ENCODE data around the gene ODAD4. TPM values are rescaled to one million over a fixed set of nuclear protein-coding genes. Genes with fewer than 3 reads are reported as not detected.

The ODAD4 gene
- total RNA-seq, 1 experiment from 2014 or later: 0.69 TPM

DNA sequence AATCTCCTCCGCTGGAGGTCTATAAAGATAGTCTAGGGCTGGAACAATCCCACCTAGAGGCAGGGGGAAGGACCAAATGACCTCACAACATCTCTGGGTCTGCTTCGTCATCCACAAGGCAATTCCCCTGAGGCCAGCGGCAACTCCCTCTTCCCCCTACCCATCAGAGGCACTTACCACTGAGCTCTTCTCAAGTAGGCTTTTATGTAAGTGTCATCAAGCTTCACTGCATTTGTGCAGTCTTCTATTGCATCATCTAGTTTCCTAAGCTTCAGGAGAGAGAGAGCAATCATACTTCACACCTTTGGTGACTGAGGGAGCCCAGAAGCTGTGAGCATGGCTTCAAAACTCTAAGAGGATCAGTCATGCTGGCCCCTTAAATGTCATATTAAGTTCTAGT is 57.2 kb downstream of the ODAD4 start:
- ChIA-PET POLR2A (no interaction called here), CTCF (no interaction called here)
- TF ChIP-seq, protein P1, sequence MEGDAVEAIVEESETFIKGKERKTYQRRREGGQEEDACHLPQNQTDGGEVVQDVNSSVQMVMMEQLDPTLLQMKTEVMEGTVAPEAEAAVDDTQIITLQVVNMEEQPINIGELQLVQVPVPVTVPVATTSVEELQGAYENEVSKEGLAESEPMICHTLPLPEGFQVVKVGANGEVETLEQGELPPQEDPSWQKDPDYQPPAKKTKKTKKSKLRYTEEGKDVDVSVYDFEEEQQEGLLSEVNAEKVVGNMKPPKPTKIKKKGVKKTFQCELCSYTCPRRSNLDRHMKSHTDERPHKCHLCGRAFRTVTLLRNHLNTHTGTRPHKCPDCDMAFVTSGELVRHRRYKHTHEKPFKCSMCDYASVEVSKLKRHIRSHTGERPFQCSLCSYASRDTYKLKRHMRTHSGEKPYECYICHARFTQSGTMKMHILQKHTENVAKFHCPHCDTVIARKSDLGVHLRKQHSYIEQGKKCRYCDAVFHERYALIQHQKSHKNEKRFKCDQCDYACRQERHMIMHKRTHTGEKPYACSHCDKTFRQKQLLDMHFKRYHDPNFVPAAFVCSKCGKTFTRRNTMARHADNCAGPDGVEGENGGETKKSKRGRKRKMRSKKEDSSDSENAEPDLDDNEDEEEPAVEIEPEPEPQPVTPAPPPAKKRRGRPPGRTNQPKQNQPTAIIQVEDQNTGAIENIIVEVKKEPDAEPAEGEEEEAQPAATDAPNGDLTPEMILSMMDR (IDR thresholded peaks at IDR 0.05): no peak
- TF ChIP-seq, protein P2, sequence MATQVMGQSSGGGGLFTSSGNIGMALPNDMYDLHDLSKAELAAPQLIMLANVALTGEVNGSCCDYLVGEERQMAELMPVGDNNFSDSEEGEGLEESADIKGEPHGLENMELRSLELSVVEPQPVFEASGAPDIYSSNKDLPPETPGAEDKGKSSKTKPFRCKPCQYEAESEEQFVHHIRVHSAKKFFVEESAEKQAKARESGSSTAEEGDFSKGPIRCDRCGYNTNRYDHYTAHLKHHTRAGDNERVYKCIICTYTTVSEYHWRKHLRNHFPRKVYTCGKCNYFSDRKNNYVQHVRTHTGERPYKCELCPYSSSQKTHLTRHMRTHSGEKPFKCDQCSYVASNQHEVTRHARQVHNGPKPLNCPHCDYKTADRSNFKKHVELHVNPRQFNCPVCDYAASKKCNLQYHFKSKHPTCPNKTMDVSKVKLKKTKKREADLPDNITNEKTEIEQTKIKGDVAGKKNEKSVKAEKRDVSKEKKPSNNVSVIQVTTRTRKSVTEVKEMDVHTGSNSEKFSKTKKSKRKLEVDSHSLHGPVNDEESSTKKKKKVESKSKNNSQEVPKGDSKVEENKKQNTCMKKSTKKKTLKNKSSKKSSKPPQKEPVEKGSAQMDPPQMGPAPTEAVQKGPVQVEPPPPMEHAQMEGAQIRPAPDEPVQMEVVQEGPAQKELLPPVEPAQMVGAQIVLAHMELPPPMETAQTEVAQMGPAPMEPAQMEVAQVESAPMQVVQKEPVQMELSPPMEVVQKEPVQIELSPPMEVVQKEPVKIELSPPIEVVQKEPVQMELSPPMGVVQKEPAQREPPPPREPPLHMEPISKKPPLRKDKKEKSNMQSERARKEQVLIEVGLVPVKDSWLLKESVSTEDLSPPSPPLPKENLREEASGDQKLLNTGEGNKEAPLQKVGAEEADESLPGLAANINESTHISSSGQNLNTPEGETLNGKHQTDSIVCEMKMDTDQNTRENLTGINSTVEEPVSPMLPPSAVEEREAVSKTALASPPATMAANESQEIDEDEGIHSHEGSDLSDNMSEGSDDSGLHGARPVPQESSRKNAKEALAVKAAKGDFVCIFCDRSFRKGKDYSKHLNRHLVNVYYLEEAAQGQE (IDR thresholded peaks at IDR 0.05; ENCODE audit: insufficient read depth in 1 of 2, low read depth in 2 of 2, low read length in 1 of 2): no peak
- TF ChIP-seq SIN3A (IDR thresholded peaks at IDR 0.05; ENCODE audit: borderline replicate concordance, insufficient read depth, low read depth, low read length): no peak
- no peak for TF ChIP-seq TCF7L2 (IDR thresholded peaks at IDR 0.05; ENCODE audit: low read depth, low read length)
- TF ChIP-seq POLR2AphosphoS5 (IDR thresholded peaks at IDR 0.05; ENCODE audit: low read depth, low read length): no peak
- Histone ChIP-seq H3K27me3 (ENCODE audit: control insufficient read depth, insufficient read depth, low read length) (no peaks in the 10 kb centered on the region), H3K36me3 (ENCODE audit: control insufficient read depth, insufficient read depth, low read length) (peaks cover 9% of the 10 kb centered on the region), H3K4me3 (ENCODE audit: low read depth in 2 of 2, low read length in 2 of 2) (no peak overlapping the region), H3K9me3 (ENCODE audit: control insufficient read depth, insufficient read depth, low read depth, low read length) (no peaks in the 10 kb centered on the region), H3K4me1 (ENCODE audit: control insufficient read depth, insufficient read depth, low read length) (no peaks in the 10 kb centered on the region), H3K27ac (ENCODE audit: low read length) (no peak overlapping the region)
- BruUV-seq (replicated peaks): no TSS peak
- intact Hi-C loops (cut with micrococcal nuclease; ENCODE audit: unreplicated experiment) (no loop called here), in situ Hi-C loops (cut with HindIII; ENCODE audit: low pct_unique_long_range_greater_than_20kb, low sequenced_read_pairs) (no loop called here)
- ATAC-seq (no peak), DNase-seq (ENCODE audit: low read depth, low spot score) (no peak)

DNA sequence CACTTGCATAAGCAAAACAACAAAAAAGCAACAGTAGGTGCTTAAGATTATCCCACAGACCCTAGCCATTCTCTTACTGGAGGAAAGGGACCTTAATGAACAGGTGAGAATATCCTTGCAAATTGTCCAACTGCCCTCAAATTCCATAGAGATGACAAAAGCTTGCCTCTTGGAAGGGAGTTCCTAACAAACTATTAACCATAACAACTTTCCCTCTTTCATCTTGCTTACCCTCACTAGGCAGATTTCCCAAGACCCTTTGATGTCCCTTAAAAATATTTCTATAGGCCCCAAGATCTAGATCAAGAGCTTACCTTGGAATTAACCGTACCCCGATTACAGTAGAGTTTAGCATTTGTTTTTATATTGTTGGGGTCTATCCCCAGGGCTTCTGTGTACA is 58.0 kb downstream of the ODAD4 start:
- DNase-seq (ENCODE audit: low read depth, low spot score) (no peak), ATAC-seq (no peak)
- BruUV-seq (replicated peaks): no TSS peak
- Histone ChIP-seq H3K4me1 (ENCODE audit: control insufficient read depth, insufficient read depth, low read length) (no peaks in the 10 kb centered on the region), H3K9me3 (ENCODE audit: control insufficient read depth, insufficient read depth, low read depth, low read length) (no peaks in the 10 kb centered on the region), H3K27ac (ENCODE audit: low read length) (no peak overlapping the region), H3K36me3 (ENCODE audit: control insufficient read depth, insufficient read depth, low read length) (peaks cover 9% of the 10 kb centered on the region), H3K27me3 (ENCODE audit: control insufficient read depth, insufficient read depth, low read length) (no peaks in the 10 kb centered on the region), H3K4me3 (ENCODE audit: low read depth in 2 of 2, low read length in 2 of 2) (no peak overlapping the region)
- POLR2A ChIA-PET: no interaction called here
- in situ Hi-C loops (cut with HindIII; ENCODE audit: low pct_unique_long_range_greater_than_20kb, low sequenced_read_pairs) (no loop called here), intact Hi-C loops (cut with micrococcal nuclease; ENCODE audit: unreplicated experiment) (no loop called here)
- TF ChIP-seq SIN3A (IDR thresholded peaks at IDR 0.05; ENCODE audit: borderline replicate concordance, insufficient read depth, low read depth, low read length) (no peak), TCF7L2 (IDR thresholded peaks at IDR 0.05; ENCODE audit: low read depth, low read length) (no peak), POLR2AphosphoS5 (IDR thresholded peaks at IDR 0.05; ENCODE audit: low read depth, low read length) (no peak)
- TF ChIP-seq, protein P1 (IDR thresholded peaks at IDR 0.05): no peak
- TF ChIP-seq, protein P2 (IDR thresholded peaks at IDR 0.05; ENCODE audit: insufficient read depth in 1 of 2, low read depth in 2 of 2, low read length in 1 of 2): no peak
- CTCF ChIA-PET: no interaction called here

All from Panc1 (cell line).